K562 (cell line): ENCODE measurements around the gene RFC2. TPM values are rescaled to one million over a fixed set of nuclear protein-coding genes. Genes with fewer than 3 reads are reported as not detected.

Experiments
- AFF1 ChIP-seq, 2 experiments: fragments of 450-650 bp; IDR thresholded peaks; 2 replicates each; pipeline ENCODE4 v1.6.1; 2018; ENCODE audit warnings: mild to moderate bottlenecking in 2 of 2, low read depth in 1 of 2; ENCODE audit not compliant: partially characterized antibody in 2 of 2
- ETV1 ChIP-seq: fragments of 450-650 bp; conservative IDR thresholded peaks from 2 replicates; pipeline ENCODE4 v1.6.1; 2016; ENCODE audit warnings: missing genetic modification characterization, control low read depth, low read depth, missing compliant biosample characterization
- MTA1 ChIP-seq: fragments of 450-650 bp; IDR thresholded peaks from 2 replicates; pipeline ENCODE4 v1.6.1; 2017; ENCODE audit warnings: borderline replicate concordance
- NFIX ChIP-seq: fragments of 250-450 bp; sonication (Bioruptor Pico); IDR thresholded peaks from 2 replicates; pipeline ENCODE4 v1.4.0; 2020; ENCODE audit warnings: low read depth, mild to moderate bottlenecking, moderate library complexity
- NUFIP1 ChIP-seq: fragments of 450-650 bp; IDR thresholded peaks from 2 replicates; pipeline ENCODE4 v1.6.1; 2018; ENCODE audit not compliant: partially characterized antibody
- RBFOX2 ChIP-seq: fragments of 200-400 bp; formaldehyde crosslinking; IDR thresholded peaks from 2 replicates; pipeline ENCODE4 v1.6.1; 2017; ENCODE audit warnings: low read depth, mild to moderate bottlenecking, low read length, moderate library complexity
- RFX5 ChIP-seq: IDR thresholded peaks from 2 replicates; pipeline ENCODE4 v1.6.1; 2011; ENCODE audit warnings: low read depth, mild to moderate bottlenecking, improper control_type of control experiment, low read length
- TBP ChIP-seq: optimal IDR thresholded peaks from 2 replicates; pipeline ENCODE3; 2011; ENCODE audit warnings: low read depth, low read length, improper control_type of control experiment
- USF2 ChIP-seq: sonication (generic); formaldehyde crosslinking; IDR thresholded peaks from 2 replicates; pipeline ENCODE4 v1.5.0; 2020; ENCODE audit warnings: missing genetic modification reagents
- ZNF165 ChIP-seq: fragments of 250-450 bp; sonication (Bioruptor Pico); IDR thresholded peaks from 2 replicates; pipeline ENCODE4 v1.4.0; 2020; ENCODE audit warnings: borderline replicate concordance
- ZNF518B ChIP-seq: fragments of 250-450 bp; sonication (Bioruptor Pico); IDR thresholded peaks from 2 replicates; pipeline ENCODE4 v1.5.0; 2021; ENCODE audit warnings: mild to moderate bottlenecking, moderate library complexity
- ZNF609 ChIP-seq: sonication (generic); formaldehyde crosslinking; IDR thresholded peaks from 2 replicates; pipeline ENCODE4 v1.8.1; 2023; ENCODE audit warnings: missing genetic modification reagents, mild to moderate bottlenecking, borderline replicate concordance
- polyA plus RNA-seq, 8 experiments: library from polyadenylated mRNA; depleted of rRNA in 4 of 8; stranded (reverse) in 5 of 8; unstranded in 3 of 8; fragments of >200 nt; fragmentation: Nextera tagmentation in 2 of 8; fragmentation: Illumina TruSeq in 1 of 8; extraction: Ambion mirVana in 2 of 8; extraction: Trizol in 1 of 8; gene quantifications; 2 replicates each; pipeline versions ENCODE4 v1.2.1 to v1.2.3, GENCODE V29; 2011 to 2014; ENCODE audit warnings: inconsistent platforms in 1 of 8, missing spikeins in 1 of 8
- total RNA-seq, 7 experiments: library from RNA; depleted of rRNA in 6 of 7; stranded (reverse); fragments of >200 nt in 6 of 7; fragmentation: Illumina TruSeq in 2 of 7; extraction: Trizol in 2 of 7; gene quantifications; 2 replicates each; pipeline versions ENCODE4 v1.2.1 to v1.2.3, GENCODE V29; 2011 to 2021; ENCODE audit warnings: low replicate concordance in 1 of 7

RFC2 gene
- total and polyA plus RNA-seq, 9 of the 15 experiments (the other 6 are each of a cell fraction or from before 2014, with no cell fraction given), result 32.5 to 161 (median 102) TPM

GRCh38 chr7:74233655-74234285, 20.4 kb downstream of the RFC2 start (continued):
- no peak for TF ChIP-seq ZNF518B
- no peak for TF ChIP-seq AFF1 (IDR thresholded peaks at IDR 0.05; ENCODE audit: low read depth in 1 of 2, partially characterized antibody in 2 of 2)
- TF ChIP-seq NUFIP1, result no peak
- no peak for TF ChIP-seq RBFOX2
- TF ChIP-seq ZNF609 (CRISPR knock-in tag), result no peak
- TF ChIP-seq ETV1 (tag), result no peak
- TF ChIP-seq ZNF165 (CRISPR knock-in tag), result no peak
- no peak for TF ChIP-seq NFIX (CRISPR knock-in tag)
- no peak for TF ChIP-seq RFX5
- no peak for TF ChIP-seq USF2 (CRISPR knock-in tag)
- TF ChIP-seq MTA1, result no peak; the same call in 1 of the 2 replicates
- no peak for TF ChIP-seq TBP
